Bronchial epithelial cell (primary cell): ENCODE results near the gene ZFYVE26. TPM values are rescaled to one million over a fixed set of nuclear protein-coding genes. Genes with fewer than 3 reads are reported as not detected.
"Not testable (repeated sequence)": the region's sequence is repeated elsewhere in the genome, so short reads cannot be mapped to it uniquely, and the experiment has no call there.

ENCODE experiments used
- DNase-seq: peaks from one replicate; pipeline ENCODE4 v3.0.0-alpha.2; 2010; ENCODE audit warnings: low read depth
- FAIRE-seq: peaks from 2 replicates; lab custom pipeline; 2011; peaks lifted over from hg19 to GRCh38; lab: Jason Lieb, UNC
- H3K27me3 ChIP-seq: 2 replicates; pipeline ENCODE4 v1.5.1; 2011; ENCODE audit warnings: low read length; ENCODE audit not compliant: control insufficient read depth, insufficient read depth
- H3K36me3 ChIP-seq: 2 replicates; pipeline ENCODE4 v1.5.1; 2011; ENCODE audit warnings: low read length; ENCODE audit not compliant: control insufficient read depth, insufficient read depth
- H3K4me3 ChIP-seq: 2 replicates; pipeline ENCODE4 v1.5.1; 2011; ENCODE audit warnings: mild to moderate bottlenecking, low read depth, low read length, control low read depth
- total RNA-seq: library from RNA; depleted of rRNA; stranded (reverse); fragments of >200 nt; gene quantifications from 2 replicates; pipeline ENCODE4 v1.2.1, GENCODE V29; 2014
- TF ChIP-seq, protein P1 (sequence below): IDR thresholded peaks from 2 replicates; pipeline ENCODE4 v1.5.1; 2011; ENCODE audit warnings: mild to moderate bottlenecking, moderate library complexity, low read length, control low read depth, inconsistent platforms; ENCODE audit not compliant: insufficient read depth, severe bottlenecking

ZFYVE26 gene
- total RNA-seq, 1 donor from 2014 or later, result 11.3 TPM

DNA sequence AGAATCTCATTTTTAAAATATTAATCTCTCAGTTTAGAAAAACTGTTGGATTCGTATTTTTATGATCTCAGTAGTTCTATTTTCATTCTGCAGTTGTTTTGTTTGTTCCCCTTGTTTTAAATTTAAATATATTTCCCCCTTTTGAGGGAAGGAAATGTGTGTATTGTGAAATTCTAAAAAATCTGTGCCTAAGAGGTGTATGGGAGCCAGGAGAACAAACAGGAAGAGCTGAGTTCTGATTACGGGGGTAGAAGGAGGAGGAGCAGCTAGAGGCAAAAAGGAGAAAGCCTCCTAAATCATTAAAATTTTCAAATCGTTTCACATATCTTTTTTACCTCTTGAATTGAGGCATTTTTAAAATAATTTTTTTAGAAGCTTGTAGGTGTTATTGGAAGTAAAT, 112.4 kb downstream of the ZFYVE26 start:
- no peak overlapping the region for H3K4me3 ChIP-seq
- DNase-seq (no peak), FAIRE-seq (no peak)
- H3K27me3 ChIP-seq, result no peaks in the 10 kb centered on the region
- no peaks in the 10 kb centered on the region for H3K36me3 ChIP-seq
- TF ChIP-seq, protein P1, sequence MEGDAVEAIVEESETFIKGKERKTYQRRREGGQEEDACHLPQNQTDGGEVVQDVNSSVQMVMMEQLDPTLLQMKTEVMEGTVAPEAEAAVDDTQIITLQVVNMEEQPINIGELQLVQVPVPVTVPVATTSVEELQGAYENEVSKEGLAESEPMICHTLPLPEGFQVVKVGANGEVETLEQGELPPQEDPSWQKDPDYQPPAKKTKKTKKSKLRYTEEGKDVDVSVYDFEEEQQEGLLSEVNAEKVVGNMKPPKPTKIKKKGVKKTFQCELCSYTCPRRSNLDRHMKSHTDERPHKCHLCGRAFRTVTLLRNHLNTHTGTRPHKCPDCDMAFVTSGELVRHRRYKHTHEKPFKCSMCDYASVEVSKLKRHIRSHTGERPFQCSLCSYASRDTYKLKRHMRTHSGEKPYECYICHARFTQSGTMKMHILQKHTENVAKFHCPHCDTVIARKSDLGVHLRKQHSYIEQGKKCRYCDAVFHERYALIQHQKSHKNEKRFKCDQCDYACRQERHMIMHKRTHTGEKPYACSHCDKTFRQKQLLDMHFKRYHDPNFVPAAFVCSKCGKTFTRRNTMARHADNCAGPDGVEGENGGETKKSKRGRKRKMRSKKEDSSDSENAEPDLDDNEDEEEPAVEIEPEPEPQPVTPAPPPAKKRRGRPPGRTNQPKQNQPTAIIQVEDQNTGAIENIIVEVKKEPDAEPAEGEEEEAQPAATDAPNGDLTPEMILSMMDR, result no peak

DNA sequence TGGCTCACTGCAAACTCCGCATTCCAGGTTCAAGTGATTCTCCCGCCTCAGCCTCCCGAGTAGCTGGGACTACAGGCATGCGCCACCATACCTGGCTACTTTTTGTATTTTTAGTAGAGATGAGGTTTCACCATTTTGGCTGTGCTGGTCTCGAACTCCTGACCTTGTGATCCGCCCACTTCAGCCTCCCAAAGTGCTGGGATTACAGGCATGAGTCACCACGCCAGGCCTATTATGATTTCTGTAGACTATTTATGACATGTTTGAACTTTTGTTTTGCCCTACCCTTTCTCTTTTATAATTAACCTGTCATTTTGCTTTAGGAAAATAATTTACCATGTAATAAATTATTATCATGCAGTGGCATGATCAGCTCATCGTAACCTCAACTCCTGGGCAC, 114.9 kb downstream of the ZFYVE26 start, which contains the start of gene RDH12:
Gene RDH12, plus strand, starts transcription at position 395 of the 400 bp plus-strand sequence. CDS start 20,757 bp downstream, outside the sequence.
- H3K36me3 ChIP-seq, FAIRE-seq, H3K27me3 ChIP-seq, DNase-seq, H3K4me3 ChIP-seq: not testable (repeated sequence)

DNA sequence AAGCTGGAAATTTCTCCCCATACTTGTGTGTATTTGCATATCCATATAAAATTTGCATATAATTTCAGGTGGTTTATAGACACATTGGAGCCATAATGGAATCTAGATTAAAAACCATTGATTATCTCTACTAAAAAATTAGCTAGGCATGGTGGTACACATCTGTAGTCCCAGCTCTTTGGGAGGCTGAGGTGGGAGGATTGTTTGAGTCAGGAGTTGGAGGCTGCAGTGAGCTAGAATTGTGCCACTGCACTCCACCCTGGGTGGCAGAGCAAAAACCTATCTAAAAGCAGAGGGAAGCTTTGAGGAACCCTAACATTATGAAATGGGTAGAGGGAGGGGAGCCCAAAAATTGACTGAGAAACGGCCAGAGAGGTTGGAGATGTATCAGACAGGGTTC, 118.2 kb downstream of the ZFYVE26 start:
- FAIRE-seq, result no peak
- TF ChIP-seq, protein P1, result no peak
- DNase-seq, result no peak
- H3K27me3 ChIP-seq, result no peaks in the 10 kb centered on the region
- no peak overlapping the region for H3K4me3 ChIP-seq
- H3K36me3 ChIP-seq, result no peaks in the 10 kb centered on the region

DNA sequence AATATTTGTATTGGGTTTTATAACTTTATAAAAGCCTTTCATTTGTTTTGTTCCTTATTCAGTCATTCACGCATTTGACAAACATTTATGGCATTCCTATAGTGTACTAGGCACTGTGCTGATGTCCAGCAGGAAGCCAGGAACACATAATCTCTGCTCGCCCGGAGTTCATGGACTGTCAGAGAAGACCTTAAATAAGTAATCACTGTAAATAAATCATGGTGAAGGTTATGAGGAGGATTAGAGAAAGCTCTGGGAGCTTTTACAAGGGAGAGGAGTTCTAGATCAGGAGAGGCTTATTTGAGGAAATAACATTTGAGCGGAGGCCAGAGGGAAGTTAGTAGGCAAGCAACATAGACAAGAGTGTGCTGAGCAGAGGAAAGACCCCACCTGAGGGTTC, 119.4 kb downstream of the ZFYVE26 start:
- no peak for FAIRE-seq
- TF ChIP-seq, protein P1, result no peak
- Histone ChIP-seq H3K4me3 (no peak overlapping the region), H3K27me3 (no peaks in the 10 kb centered on the region), H3K36me3 (peaks cover 2% of the 10 kb centered on the region)
- DNase-seq, result no peak

Other genes starting within 250 kb of the ZFYVE26 start
- 17.9 and 19.1 TPM in 2 replicates for gene PIGH, start 216.3 kb downstream of the ZFYVE26 start, total RNA-seq
- gene ARG2, start 196.7 kb downstream of the ZFYVE26 start, total RNA-seq, result 113 and 123 TPM in 2 replicates
- 72.1 and 80.6 TPM in 2 replicates for gene VTI1B, start 142.0 kb downstream of the ZFYVE26 start, total RNA-seq
- 101 and 135 TPM in 2 replicates for gene RDH11, start 120.8 kb downstream of the ZFYVE26 start, total RNA-seq
- gene RDH12, start 114.7 kb downstream of the ZFYVE26 start, total RNA-seq, result 1.3 and 49.8 TPM in 2 replicates
- gene RAD51B, start 3.2 kb upstream of the ZFYVE26 start, total RNA-seq, result 12.1 and 14.7 TPM in 2 replicates